ENCODE data around the gene MED14.
"Not testable (repeated sequence)": the region's sequence is repeated elsewhere in the genome, so short reads cannot be mapped to it uniquely, and the experiment has no call there.

The MED14 gene

GRCh38 chrX:40732499-40732898, 2.8 kb downstream of the MED14 start:
- in situ Hi-C loops (cut with HindIII; ENCODE audit: low sequenced_read_pairs) = not testable (repeated sequence)

- in situ Hi-C loops (cut with HindIII; ENCODE audit: low sequenced_read_pairs) = no loop called here
Measured at GRCh38 chrX:40729598-40730584, 5.5 kb downstream of the MED14 start.

GRCh38 chrX:40727581-40728252, 7.6 kb downstream of the MED14 start:
- in situ Hi-C loops (cut with HindIII; ENCODE audit: low sequenced_read_pairs) = no loop called here

GRCh38 chrX:40727093-40727492, 8.2 kb downstream of the MED14 start:
- in situ Hi-C loops (cut with HindIII; ENCODE audit: low sequenced_read_pairs) = no loop called here

- in situ Hi-C loops (cut with HindIII; ENCODE audit: low sequenced_read_pairs) = no loop called here
Measured at GRCh38 chrX:40722930-40723329, 12.4 kb downstream of the MED14 start.

- in situ Hi-C loops (cut with HindIII; ENCODE audit: low sequenced_read_pairs) = no loop called here
Measured at GRCh38 chrX:40721489-40722106, 13.7 kb downstream of the MED14 start.

- in situ Hi-C loops (cut with HindIII; ENCODE audit: low sequenced_read_pairs) = no loop called here
Measured at GRCh38 chrX:40720792-40721191, 14.6 kb downstream of the MED14 start.

- in situ Hi-C loops (cut with HindIII; ENCODE audit: low sequenced_read_pairs) = no loop called here
Measured at GRCh38 chrX:40720339-40720738, 15.0 kb downstream of the MED14 start.

- in situ Hi-C loops (cut with HindIII; ENCODE audit: low sequenced_read_pairs) = no loop called here
Measured at GRCh38 chrX:40719731-40720130, 15.6 kb downstream of the MED14 start.

GRCh38 chrX:40719218-40719617, 16.1 kb downstream of the MED14 start:
- in situ Hi-C loops (cut with HindIII; ENCODE audit: low sequenced_read_pairs) = no loop called here

GRCh38 chrX:40709395-40709794, 25.9 kb downstream of the MED14 start:
- in situ Hi-C loops (cut with HindIII; ENCODE audit: low sequenced_read_pairs) = no loop called here

GRCh38 chrX:40705658-40706312, 29.6 kb downstream of the MED14 start:
- in situ Hi-C loops (cut with HindIII; ENCODE audit: low sequenced_read_pairs) = no loop called here

GRCh38 chrX:40700640-40701342, 34.6 kb downstream of the MED14 start:
- in situ Hi-C loops (cut with HindIII; ENCODE audit: low sequenced_read_pairs) = no loop called here

- in situ Hi-C loops (cut with HindIII; ENCODE audit: low sequenced_read_pairs) = no loop called here
Measured at GRCh38 chrX:40698851-40699250, 36.5 kb downstream of the MED14 start.

GRCh38 chrX:40694802-40695201, 40.5 kb downstream of the MED14 start:
- in situ Hi-C loops (cut with HindIII; ENCODE audit: low sequenced_read_pairs) = no loop called here

GRCh38 chrX:40688929-40689328, 46.4 kb downstream of the MED14 start:
- in situ Hi-C loops (cut with HindIII; ENCODE audit: low sequenced_read_pairs) = no loop called here

- in situ Hi-C loops (cut with HindIII; ENCODE audit: low sequenced_read_pairs) = no loop called here
Measured at GRCh38 chrX:40687169-40687568, 48.2 kb downstream of the MED14 start.

GRCh38 chrX:40685362-40685918, 49.9 kb downstream of the MED14 start:
- in situ Hi-C loops (cut with HindIII; ENCODE audit: low sequenced_read_pairs) = no loop called here

GRCh38 chrX:40684092-40684491, 51.2 kb downstream of the MED14 start:
- in situ Hi-C loops (cut with HindIII; ENCODE audit: low sequenced_read_pairs) = no loop called here

- in situ Hi-C loops (cut with HindIII; ENCODE audit: low sequenced_read_pairs) = no loop called here
Measured at GRCh38 chrX:40683245-40683644, 52.1 kb downstream of the MED14 start.
